HG03558 (cell line): ENCODE results near the gene TMEM150B.

Experiments used
- ATAC-seq: cut with Tn5 transposase; IDR thresholded peaks from one replicate; pipeline ENCODE4 v1.9.1; 2021; ENCODE audit warnings: moderate number of reproducible peaks; ENCODE audit not compliant: unreplicated experiment; ENCODE audit errors: extremely low read depth

The TMEM150B gene, protein sequence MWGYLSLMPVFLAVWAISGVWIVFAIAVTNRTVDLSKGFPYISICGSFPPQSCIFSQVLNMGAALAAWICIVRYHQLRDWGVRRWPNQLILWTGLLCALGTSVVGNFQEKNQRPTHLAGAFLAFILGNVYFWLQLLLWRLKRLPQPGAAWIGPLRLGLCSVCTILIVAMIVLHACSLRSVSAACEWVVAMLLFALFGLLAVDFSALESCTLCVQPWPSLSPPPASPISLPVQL

DNA sequence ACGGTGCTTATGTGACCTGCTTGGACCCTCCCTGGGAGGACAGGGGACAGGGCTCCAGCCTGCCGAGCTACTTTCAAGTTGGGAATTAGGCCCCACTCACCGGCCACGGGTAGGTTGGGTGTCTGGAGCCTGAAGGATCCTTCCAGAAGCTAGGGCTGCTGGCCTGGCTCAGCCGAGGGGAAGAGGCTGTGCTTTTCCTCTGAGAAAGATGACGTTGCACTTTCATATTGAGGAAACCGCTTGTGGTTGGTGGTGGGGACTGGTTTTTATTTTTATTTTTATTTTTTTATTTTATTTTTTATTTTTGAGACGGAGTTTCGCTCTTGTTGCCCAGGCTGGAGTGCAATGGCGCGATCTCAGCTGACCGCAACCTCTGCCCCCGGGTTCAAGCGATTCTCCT lies at the start of gene TMEM150B:
TSS of gene TMEM150B (minus strand) at position 170 of the 400 bp plus-strand sequence. CDS start 4,305 bp downstream, outside the sequence.
- no peak for ATAC-seq

DNA sequence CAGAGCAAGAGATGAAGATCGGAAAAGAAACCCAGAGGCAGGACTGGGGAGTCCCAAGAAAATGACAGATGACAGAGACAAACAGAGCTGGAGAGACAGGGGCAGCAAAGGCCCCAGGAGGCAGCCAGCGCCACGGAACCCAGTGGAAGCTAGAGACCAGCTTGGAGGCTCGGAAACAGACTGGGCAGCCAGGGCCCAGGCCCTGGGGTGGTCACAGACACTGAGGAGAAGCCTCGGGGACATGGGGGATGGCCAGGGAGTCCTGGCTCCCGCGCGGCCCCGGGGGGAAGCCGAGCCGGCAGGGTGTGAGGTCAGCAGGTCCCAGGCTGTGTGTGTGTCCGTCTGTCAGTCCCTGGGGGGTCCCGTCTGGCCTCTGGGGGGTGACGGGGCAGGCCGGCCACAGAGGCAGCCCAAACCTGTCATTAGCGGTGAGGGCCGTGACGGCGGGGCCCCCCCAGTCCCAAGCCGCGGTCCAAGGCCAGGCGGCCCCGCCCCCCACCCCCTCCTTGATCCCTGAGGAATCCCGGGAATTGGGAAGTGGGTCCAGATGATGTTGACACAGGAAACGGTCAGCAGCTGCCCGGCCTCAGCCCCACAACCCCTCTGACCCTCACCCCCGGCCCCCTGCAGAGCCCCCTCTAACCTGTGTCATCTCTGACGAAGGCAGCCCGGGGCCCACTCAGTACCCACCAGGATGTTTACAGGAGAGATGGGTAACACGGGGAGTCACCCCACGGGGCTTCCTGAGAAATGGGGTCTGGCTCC lies 49.0 kb upstream of the TMEM150B start:
- ATAC-seq: no peak

DNA sequence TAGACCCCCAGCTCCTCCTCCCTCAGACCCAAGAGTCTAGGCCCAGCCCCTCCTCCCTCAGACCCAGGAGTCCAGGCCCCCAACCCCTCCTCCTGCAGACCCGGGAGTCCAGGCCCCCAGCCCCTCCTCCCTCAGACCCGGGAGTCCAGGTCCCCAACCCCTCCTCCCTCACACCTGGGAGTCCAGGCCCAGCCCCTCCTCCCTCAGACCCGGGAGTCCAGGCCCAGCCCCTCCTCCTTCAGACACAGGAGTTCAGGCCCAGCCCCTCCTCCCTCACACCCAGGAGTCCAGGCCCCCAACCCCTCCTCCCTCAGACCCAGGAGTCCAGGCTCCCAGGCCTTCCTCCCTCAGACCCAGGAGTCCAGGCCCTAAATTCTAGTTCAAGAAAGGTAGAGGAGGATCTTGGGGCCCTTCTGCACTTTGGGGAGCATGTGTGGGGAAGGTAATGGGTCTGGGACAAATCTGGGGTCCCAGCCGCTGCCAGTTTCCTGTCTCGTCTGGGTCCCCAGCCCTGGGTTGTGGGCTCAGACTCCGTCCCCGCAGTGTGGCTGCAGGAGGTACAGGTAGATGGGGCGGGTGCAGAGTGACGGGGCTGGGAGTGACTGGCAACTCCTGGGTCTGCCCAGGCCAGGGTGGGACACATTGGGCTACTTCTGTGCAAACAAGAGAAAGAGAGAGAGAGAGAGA lies 48.3 kb upstream of the TMEM150B start:
- no peak for ATAC-seq

DNA sequence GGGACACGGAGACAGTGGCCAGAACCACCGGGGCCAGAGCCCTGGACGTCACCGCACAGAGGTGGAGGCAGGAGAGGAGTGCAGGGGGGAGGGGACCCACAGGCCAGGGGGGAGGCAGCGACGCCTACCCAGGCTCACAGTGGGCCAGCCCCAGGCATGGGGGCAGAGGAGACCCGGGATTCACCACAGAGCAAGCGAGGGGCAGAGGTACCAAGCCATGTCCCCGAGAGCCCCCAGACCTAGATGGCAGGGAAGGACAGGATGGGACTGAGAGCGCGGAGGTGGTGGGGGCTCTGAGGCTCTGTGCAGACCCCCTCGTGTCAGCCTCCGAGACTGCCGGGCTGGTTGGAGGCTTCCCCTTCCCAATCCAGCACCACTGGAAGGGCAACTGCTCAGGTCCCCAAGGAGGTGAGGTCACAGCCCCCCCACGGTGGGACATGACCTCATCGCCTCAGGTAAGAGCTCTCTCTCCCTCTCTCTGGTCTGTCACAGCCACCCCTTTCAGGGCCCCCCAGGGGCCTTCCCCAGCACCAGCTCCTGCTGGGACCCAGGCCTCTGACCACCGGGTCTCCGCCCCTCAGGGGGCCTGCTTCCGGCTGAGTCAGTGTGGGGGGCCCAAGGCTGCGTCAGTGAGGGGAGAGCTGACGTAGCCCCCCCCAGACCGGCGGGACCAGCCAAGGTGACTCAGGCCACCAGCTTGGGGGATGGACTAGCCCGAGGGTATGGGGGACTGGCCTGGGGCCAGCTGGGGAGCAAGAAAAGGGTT lies 47.4 kb upstream of the TMEM150B start:
- no peak for ATAC-seq

DNA sequence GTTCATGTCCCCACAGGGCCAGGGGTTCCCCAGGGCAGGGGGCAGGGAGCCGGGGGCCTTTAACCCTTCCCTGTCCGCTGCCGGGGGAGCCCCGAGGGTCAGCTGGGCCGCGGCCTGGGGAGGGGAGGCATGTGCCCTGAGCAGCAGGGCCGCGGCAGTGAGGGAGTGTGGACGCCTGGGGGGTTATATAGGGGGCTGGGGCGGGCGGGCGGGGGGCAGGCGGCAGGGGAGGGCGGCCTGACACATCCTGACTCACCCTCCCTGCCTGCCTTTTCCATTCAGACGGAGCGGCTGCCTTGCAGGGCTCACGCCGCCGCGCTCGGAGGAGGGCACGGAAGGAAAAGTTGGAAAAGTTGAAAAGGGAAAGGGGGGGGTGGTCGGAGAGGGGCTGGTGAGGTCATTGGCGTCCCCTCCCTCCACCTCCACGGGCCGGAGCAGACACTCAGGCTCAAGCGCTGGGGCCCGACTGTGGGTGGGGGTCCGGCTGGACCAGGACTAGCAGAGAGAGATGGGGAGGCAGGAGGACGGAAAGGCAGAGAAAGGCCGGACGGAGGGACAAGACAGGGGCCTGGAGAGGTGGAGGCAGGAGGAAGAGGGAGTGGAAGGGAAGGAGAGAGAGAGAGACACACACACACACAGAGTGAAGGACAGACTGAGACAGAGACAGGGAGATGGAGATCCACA lies 45.3 kb upstream of the TMEM150B start, which contains the start of gene IL11:
TSS of gene IL11 (minus strand) at position 159 of the 684 bp plus-strand sequence. CDS start at position 6, 153 bp downstream.
- ATAC-seq: no peak

DNA sequence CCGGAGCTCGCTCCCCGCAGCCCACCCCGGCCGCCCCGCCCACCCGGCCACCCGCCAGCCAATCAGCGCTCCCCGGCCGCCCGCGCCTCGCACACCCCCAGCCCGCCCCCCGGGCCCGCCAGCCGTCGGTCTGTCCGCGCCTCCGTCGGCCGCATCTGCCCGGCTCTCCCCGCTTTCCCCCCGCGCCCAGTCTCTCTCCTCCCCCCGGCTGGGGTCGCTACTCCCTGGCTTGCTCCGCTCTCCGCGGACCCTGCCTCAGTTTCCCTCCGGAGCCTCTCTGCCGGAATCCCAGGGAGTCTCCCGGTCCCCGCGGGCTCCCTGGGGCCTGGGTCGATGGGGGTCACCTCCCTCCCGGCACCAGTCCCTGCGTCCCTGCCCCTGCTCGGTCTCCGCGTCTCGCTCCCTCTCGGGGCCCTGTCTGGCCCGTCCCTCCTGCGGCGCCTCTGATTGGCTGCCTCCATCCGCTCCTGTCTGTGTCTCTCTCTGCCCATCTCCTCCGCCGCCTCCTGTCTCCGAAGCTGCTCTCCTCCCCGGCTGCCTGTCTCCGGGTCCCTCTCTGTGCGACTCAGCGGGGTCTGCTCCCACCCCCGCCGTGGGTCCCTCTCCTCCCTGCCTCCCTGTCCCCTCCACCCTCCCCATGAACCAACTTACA lies 44.6 kb upstream of the TMEM150B start:
- no peak for ATAC-seq

DNA sequence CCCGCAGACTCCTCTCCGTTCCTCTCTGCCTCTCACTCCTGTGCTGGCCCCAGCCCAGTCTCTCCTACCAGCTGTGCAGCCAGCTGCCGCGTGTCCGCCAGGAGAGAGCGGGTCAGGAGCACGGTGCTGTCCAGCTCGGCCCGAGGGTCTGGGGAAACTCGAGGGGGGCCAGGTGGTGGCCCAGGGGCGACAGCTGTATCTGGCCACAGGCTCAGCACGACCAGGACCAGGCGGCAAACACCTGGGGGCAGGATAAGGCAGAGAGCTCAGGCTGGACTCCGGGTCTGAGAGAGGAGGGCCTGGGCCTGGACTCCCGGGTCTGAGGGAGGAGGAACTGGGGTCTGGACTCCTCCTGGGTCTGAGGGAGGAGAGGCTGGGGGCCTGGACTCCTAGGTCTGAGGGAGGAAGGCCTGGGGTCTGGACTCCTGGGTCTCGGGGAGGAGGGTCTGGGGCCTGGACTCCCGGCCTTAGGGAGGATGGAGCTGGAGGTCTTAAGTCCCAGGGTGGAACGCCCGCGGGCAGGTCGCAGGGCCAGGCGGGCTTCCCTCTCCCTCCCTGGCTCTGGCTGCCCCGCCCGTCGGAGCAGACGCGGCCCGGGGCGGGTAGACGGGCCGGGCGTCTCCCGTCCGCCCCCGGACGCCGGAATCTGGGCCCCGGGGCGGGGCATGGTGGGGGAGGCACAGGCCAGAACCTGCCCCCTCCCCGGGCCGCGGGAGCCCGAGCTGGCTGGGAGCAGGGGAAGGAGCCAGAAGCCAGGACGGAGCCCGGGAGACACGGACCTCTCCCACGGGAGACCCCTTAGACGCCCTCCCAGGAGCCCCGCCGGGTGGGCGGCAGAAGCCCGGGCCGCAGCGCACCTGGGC lies 43.8 kb upstream of the TMEM150B start:
- no peak for ATAC-seq

DNA sequence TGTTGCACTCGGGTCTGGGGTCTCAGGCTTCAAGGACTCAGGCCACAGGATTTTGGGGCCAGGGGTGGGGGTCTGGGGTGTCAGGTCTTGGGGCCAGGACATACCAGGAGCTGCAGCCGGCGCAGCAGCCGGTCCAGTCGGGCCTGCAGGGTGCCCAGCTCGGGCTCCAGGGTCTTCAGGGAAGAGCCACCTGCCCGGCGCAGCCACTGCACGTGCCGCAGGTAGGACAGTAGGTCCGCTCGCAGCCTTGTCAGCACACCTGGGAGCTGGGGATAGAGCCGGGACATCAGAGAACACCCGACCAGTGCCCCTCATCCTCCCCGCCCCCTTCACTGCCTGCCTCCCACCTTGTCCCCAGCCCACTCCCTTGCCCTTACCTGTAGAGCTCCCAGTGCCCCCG lies 43.0 kb upstream of the TMEM150B start:
- no peak for ATAC-seq

DNA sequence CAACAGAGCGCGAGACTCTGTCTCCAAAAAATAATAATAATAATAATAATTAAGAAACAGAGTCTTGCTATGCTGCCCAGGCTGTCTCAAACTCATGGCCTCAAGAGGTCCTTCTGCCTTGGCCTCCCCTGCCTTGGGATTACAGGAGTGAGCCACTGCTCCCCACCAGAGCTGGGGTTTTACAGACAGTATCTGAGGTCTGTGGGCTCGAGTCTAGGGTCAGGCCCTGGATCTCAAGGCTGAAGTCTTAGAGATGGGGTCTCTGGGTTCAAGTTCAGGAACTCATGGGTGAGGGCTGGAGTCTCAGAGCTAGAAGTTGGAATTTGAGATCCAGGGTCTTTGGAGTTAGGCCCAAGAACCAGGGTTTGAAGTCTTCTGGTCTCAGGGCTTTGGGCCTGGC lies 41.6 kb upstream of the TMEM150B start:
- no peak for ATAC-seq

DNA sequence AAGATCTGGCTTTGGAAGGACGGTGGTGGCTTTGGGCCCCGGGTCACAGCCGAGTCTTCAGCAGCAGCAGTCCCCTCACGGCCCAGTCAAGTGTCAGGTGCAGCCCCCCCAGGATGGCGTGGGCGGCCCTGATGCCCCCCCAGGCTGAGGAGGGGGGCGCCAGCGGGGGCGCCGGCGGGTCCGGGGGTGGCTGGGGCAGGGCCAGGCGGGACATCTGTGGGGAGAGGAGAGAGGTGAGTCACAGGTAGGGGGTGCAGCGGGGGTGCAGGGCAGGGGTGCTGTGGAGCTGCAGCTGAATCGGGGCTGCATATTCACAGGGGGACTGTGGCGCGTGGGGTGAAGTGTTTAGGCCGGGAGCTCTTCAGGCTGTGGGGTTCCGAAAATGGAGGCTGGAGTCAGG lies 40.8 kb upstream of the TMEM150B start:
- ATAC-seq: no peak

DNA sequence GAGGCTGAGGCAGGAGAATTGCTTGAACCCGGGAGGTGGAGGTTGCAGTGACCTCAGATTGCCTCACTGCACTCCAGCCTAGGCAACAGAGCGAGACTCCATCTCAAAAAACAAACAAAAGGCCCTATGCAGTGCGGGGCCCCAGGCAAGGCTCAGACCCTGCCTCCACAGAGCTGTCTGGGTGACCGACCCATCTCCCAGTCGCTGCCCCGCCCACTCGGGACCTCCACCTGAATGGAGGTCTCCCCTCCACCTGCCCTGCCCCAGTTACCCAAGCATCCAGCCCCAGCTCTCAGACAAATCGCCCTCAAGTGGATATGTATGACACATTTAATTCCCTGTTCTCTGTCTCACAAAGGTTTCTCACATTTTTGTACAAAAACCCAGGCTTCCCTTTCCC lies 40.1 kb upstream of the TMEM150B start:
- ATAC-seq: no peak

DNA sequence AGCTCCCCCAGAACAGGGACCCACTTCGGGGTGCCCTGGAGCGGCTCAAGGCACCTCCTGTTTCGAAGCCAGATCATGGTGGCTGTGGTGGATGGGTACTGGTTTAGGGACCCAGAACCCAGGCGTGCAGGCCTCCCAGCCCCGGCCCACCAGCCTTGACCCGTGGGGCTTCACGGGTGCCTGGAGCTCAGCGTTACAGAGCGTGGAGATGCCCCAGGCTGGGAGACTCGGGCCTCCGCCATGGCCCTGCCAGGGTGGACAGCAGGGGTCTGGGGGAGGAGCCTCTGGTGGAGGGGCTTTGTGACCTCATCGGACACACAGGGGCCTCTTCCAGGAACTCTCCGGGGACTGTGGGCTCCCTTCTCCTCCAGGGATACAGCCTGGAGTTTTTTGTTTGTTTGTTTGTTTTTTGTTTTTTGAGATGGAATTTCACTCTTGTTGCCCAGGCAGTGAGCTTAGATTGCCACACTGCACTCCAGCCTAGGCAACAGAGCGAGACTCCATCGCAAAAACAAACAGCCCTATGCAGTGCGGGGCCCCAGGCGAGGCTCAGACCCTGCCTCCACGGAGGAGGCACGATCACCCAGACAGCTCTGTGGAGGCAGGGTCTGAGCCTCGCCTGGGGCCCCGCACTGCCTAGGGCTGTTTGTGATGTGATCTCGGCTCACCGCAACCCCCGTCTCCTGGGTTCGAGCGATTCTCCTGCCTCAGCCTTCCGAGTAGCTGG lies 38.0 kb upstream of the TMEM150B start, which contains the start of gene GARIN5B:
TSS of gene GARIN5B (minus strand) at position 271 of the 727 bp plus-strand sequence. CDS start at position 77, 194 bp downstream.
- no peak for ATAC-seq

DNA sequence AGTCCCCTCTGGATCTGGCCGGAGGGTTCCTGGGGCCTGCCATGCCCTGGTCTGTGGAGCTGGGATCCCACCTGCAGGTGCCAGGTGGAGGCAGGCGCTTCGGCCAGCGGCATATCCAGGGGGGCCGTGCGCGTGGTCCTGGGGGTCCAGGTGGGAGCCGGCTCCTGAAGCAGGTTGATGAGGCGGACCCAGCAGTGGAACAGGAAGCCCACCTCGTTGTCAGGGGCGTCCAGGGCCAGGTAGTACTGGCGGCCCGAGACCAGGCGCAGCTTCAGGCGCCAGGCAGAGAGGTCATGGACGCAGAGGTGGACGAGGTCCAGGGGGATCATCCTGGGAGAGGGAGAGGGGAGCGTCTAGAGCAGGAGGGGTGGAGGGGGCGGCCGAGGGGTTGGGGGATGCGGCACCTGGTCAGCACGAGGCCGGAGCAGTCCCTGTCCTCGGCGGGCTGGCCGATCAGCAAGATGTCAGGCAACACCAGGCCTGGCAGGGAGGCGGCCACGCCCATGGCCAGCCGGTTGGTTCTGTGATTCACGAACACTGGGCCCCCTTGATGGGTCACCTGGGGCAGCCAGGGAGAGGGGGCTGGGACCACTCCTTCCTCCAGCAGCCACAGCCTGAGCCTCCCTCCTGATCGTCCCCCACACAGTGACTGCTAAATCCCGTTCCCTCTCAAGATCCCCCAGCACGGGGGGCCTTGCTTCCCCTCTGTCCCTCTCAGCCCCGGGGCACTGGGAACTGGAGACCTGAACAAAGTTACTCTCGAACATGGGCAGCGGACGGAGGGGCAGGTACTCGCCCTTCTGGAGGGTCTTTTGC lies 37.2 kb upstream of the TMEM150B start:
- no peak for ATAC-seq

DNA sequence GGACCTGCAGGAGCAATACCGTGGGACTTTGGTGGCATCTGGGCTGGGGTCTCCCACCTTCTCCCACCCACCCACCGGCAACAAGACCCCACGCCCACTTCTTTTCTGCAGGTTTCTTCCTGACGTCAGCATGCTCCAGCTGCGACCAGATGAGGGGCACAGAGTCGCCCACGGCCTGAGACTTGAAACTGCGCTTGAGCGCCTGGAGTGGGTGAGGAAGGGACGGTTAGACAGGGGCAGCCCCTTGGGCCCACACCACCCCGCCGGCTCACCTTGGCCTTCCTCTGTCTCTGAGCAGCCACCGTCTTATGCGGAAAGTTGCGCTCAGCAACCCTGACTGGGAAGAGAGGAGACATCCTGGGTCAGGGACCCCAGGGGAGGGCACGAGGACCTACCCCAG lies 35.8 kb upstream of the TMEM150B start:
- ATAC-seq: no peak

DNA sequence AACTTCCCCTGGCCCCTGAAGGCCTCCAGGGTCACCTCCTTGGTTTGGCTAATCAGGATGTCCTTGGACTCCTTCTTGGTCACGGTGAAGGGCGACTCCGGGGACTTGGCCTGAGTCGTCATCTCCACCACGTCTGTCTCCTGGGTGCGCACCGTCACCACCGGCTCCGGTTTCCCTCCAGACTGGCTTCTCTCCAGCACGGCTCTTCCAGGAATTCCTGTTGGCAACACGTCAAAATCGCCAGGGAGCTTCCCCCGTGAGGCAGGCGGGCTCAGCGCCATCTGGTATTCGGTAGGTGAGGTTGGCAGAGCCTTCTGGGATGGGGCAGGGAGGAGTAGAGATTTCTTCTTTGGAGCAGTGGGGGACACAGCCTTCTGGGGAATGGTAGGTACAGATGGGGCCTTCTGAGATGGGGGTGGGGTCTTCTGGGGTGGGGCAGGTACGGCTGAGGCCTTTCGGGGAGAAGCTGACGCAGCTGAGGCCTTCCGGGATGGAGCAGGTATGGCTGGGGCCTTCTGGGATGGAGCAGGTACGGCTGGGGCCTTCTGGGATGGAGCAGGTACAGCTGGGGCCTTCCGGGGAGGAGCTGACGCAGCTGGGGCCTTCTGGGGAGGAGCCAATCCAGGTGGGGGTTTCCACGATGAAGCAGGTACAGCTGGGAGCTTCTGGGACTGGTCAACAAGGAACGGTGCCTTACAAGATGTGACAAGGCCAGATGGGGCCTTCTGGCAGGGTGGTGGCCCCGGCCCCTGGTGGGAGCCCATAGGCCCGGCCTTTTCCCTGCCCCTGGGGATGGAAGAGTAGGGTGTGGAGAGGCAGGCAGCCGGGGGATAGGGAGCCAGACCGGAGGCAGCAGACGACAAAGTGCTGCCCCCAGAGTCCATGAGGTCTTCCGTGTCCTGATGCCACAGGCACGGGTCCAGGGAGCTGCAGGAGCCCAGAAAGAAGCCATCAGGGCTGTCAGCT lies 34.1 kb upstream of the TMEM150B start:
- ATAC-seq: no peak

DNA sequence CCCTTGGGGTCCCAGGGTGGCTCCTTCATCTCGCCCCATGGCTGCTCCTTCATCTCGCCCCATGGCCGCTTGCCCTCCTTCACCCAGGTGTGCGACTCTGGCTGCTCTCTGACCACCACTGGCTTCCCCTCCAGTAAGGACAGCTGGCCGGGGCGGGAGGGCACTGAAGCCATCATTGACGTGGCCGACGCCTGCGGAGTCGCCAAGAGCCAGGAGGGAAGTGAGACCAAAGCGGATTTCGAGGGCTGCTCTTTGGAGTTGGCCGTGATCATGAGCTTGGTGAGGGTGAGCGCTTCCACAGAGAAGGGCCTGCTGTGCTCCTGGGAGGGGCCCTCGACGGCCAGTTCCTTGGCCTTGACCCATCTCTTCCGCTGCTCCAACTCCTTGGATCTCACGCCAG lies 33.4 kb upstream of the TMEM150B start:
- no peak for ATAC-seq
